Measurements from ENCODE around the gene PSMD13. TPM values are rescaled to one million over a fixed set of nuclear protein-coding genes. Genes with fewer than 3 reads are reported as not detected.
"Not testable (repeated sequence)": the region's sequence is repeated elsewhere in the genome, so short reads cannot be mapped to it uniquely, and the experiment has no call there.

PSMD13 gene
- total RNA-seq (2012; rRNA removed) = 121 and 135 TPM in 2 replicates

GRCh38 chr11:236774-237767 lies at the start of gene PSMD13:
TSS of gene PSMD13 (plus strand) at chr11:236976. CDS start at chr11:237050, 74 bp downstream.
- Histone ChIP-seq H3K9me3 (replicated peaks; ENCODE audit: low read length) (no peaks in the 10 kb centered on the region), H3K4me3 (ENCODE audit: low read length) (peak within 1 kb of the TSS; percentile 89), H3K27me3 (ENCODE audit: control insufficient read depth, insufficient read depth, low read length) (no peaks in the 10 kb centered on the region), H3K9ac (ENCODE audit: low read depth, low read length) (peak within 1 kb of the TSS; percentile 96), H3K4me1 (ENCODE audit: control insufficient read depth, insufficient read depth, low read length) (peaks cover 15% of the 10 kb centered on the region), H3K36me3 (ENCODE audit: insufficient read depth, low read length) (peaks cover 24% of the 10 kb centered on the region), H3K4me2 (ENCODE audit: low read length) (peak within 1 kb of the TSS; percentile 99)

- not testable (repeated sequence) for H3K4me3 ChIP-seq (ENCODE audit: low read length); H3K4me2 ChIP-seq (ENCODE audit: low read length); H3K9me3 ChIP-seq (replicated peaks; ENCODE audit: low read length); H3K4me1 ChIP-seq (ENCODE audit: control insufficient read depth, insufficient read depth, low read length); H3K27me3 ChIP-seq (ENCODE audit: control insufficient read depth, insufficient read depth, low read length); H3K9ac ChIP-seq (ENCODE audit: low read depth, low read length); H3K36me3 ChIP-seq (ENCODE audit: insufficient read depth, low read length)
Measured at GRCh38 chr11:189200-189783, 47.5 kb upstream of the PSMD13 start.

DNA sequence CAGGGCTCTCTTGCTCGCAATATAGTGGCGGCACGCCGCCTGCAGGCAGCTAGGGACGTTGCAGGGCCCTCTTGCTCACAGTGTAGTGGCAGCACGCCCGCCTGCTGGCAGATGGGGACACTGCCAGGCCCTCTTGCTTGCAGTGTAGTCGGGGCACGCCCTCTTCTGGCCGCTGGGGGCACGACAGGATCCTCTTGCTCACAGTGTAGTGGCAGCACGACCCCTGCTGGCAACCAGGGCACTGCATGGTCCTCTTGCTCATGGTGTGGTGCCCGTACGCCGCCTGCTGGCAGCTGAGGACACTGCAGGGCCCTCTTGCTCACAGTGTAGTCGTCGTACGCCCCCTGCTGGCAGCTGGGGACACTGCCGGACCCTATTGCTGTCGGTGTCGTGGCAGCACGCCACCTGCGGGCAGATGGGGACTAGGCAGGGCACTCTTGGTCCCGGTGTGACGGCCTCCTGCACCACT lies 46.9 kb upstream of the PSMD13 start:
- H3K27me3 ChIP-seq (ENCODE audit: control insufficient read depth, insufficient read depth, low read length); H3K9me3 ChIP-seq (replicated peaks; ENCODE audit: low read length); H3K36me3 ChIP-seq (ENCODE audit: insufficient read depth, low read length); H3K4me3 ChIP-seq (ENCODE audit: low read length); H3K4me1 ChIP-seq (ENCODE audit: control insufficient read depth, insufficient read depth, low read length); H3K9ac ChIP-seq (ENCODE audit: low read depth, low read length); H3K4me2 ChIP-seq (ENCODE audit: low read length): not testable (repeated sequence)

GRCh38 chr11:190546-190945 lies 46.2 kb upstream of the PSMD13 start:
- H3K4me2 ChIP-seq (ENCODE audit: low read length); H3K9me3 ChIP-seq (replicated peaks; ENCODE audit: low read length); H3K9ac ChIP-seq (ENCODE audit: low read depth, low read length); H3K4me3 ChIP-seq (ENCODE audit: low read length); H3K4me1 ChIP-seq (ENCODE audit: control insufficient read depth, insufficient read depth, low read length); H3K27me3 ChIP-seq (ENCODE audit: control insufficient read depth, insufficient read depth, low read length); H3K36me3 ChIP-seq (ENCODE audit: insufficient read depth, low read length): not testable (repeated sequence)

DNA sequence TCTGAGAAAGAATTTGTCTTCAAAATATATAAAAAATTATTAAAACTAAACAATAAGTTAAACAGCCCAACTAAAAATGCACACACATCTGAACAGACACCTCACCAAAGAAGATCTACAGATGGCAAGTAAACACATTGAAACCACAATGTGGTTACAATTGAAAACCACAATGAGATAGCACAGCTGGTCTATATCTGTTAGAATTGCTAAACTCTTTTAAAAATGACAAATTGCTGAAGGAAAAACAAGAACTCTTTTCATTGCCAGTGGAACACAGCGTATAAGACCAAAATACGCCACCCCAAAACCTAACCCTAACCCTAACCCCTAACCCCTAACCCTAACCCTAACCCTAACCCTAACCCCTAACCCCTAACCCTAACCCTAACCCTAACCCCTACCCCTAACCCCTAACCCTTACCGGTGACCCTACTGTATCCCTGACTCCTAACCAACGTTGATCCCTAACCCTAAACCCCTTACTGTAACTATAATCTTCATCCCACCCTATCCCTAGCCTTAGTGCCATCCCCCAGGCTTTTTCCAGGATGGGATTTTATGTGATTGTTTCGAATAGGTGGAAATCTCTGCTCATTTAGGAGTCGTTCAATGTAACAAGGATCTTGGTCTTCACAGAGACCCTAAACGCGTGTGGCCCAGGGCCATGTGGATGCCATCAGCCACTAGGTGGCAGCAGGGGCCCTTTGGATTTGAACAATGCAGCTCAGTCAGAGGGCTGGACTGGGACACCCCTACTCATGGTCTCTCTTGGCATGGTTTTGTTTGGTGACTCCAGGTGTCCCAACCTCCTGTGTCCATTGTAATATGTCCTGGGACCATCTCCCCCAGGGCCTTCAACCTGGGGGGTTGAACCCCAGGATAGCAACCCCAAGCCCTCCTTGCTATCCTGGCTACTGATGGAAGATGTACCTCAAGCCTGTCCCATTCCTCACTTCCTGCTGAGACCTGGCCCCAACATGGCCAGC lies 45.0 kb upstream of the PSMD13 start:
- not testable (repeated sequence) for H3K27me3 ChIP-seq (ENCODE audit: control insufficient read depth, insufficient read depth, low read length); H3K36me3 ChIP-seq (ENCODE audit: insufficient read depth, low read length); H3K4me2 ChIP-seq (ENCODE audit: low read length); H3K9ac ChIP-seq (ENCODE audit: low read depth, low read length); H3K9me3 ChIP-seq (replicated peaks; ENCODE audit: low read length); H3K4me3 ChIP-seq (ENCODE audit: low read length); H3K4me1 ChIP-seq (ENCODE audit: control insufficient read depth, insufficient read depth, low read length)

DNA sequence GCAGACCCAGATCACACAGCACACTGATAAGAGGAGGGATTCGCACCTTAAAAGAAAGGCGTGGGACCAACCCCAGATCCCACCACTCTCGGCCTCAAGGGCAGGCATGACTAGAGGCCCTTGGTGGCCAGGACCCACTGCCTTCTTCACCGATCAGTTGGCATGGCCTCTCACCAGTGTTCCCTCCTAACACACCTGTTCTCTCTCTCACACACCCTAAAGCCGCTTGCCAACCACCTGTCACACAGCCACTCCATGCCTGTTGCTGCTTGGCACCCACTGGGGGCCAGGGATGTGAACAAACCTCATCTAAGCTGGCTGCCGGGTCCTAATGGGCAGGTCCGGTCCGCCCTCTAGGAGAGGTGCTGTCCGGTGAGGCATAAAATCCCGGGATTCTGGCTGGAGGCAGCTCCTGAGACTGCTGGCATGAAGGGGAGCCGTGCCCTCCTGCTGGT lies 44.1 kb upstream of the PSMD13 start, which contains the start of gene SCGB1C1:
Gene SCGB1C1, plus strand, starts transcription at position 405 of the 455 bp plus-strand sequence. Its CDS starts 22 bp downstream, at position 427.
- not testable (repeated sequence) for H3K9me3 ChIP-seq (replicated peaks; ENCODE audit: low read length); H3K4me2 ChIP-seq (ENCODE audit: low read length); H3K36me3 ChIP-seq (ENCODE audit: insufficient read depth, low read length); H3K4me3 ChIP-seq (ENCODE audit: low read length); H3K4me1 ChIP-seq (ENCODE audit: control insufficient read depth, insufficient read depth, low read length); H3K27me3 ChIP-seq (ENCODE audit: control insufficient read depth, insufficient read depth, low read length); H3K9ac ChIP-seq (ENCODE audit: low read depth, low read length)

GRCh38 chr11:193481-193880 lies 43.3 kb upstream of the PSMD13 start:
- not testable (repeated sequence) for H3K4me3 ChIP-seq (ENCODE audit: low read length); H3K36me3 ChIP-seq (ENCODE audit: insufficient read depth, low read length); H3K9me3 ChIP-seq (replicated peaks; ENCODE audit: low read length); H3K4me1 ChIP-seq (ENCODE audit: control insufficient read depth, insufficient read depth, low read length); H3K4me2 ChIP-seq (ENCODE audit: low read length); H3K9ac ChIP-seq (ENCODE audit: low read depth, low read length); H3K27me3 ChIP-seq (ENCODE audit: control insufficient read depth, insufficient read depth, low read length)

DNA sequence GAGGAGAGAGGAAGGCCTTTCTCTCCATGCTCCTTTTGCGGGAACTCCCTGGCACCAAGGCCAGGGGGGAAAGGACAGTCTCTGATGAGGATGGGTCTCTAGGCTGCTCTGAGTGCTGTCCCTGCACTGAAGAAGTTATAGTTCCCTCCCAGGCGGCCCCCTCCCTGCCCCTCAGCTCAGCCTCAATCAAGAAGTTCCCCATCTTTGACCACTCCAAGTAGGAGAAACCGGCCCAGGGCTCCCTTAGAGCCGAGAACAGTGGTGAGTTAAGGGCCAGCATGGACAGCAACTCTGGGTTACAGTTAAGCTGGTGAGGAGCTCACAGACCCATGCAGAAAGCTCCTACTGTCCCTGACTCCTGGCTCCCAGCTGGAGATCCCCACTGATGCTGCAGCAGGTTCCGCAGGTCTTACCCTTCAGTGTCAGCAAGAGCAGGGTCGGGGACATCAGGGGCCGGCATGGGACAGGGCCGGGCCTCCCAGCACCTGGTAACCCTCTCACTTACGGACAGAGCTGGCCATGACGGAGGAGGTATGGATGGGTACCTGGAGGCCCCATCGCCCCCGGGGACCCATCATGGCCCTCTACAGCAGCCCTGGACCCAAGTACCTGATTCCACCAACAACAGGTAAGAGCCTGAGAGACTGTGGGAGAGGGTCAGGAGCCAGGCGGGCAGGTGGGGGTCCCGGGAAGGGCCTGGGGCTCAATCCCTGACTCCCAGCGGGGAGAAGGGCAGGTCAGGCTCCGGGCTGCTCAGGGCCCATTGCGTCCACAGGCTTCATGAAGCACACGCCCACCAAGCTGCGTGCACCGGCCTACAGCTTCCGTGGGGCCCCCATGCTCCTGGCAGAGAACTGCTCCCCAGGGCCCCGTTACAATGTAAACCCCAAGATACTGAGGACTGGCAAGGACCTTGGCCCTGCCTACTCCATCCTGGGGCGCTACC lies 39.7 kb upstream of the PSMD13 start:
- H3K9ac ChIP-seq (ENCODE audit: low read depth, low read length) = no peak overlapping the region
- no peaks in the 10 kb centered on the region for H3K9me3 ChIP-seq (replicated peaks; ENCODE audit: low read length)
- H3K4me2 ChIP-seq (ENCODE audit: low read length) = no peak overlapping the region
- no peaks in the 10 kb centered on the region for H3K4me1 ChIP-seq (ENCODE audit: control insufficient read depth, insufficient read depth, low read length)
- H3K36me3 ChIP-seq (ENCODE audit: insufficient read depth, low read length) = peaks cover 4% of the 10 kb centered on the region
- H3K4me3 ChIP-seq (ENCODE audit: low read length) = no peak overlapping the region
- no peaks in the 10 kb centered on the region for H3K27me3 ChIP-seq (ENCODE audit: control insufficient read depth, insufficient read depth, low read length)

- no peaks in the 10 kb centered on the region for H3K4me1 ChIP-seq (ENCODE audit: control insufficient read depth, insufficient read depth, low read length)
- no peak overlapping the region for H3K4me2 ChIP-seq (ENCODE audit: low read length)
- H3K27me3 ChIP-seq (ENCODE audit: control insufficient read depth, insufficient read depth, low read length) = no peaks in the 10 kb centered on the region
- no peak overlapping the region for H3K4me3 ChIP-seq (ENCODE audit: low read length)
- no peak overlapping the region for H3K9ac ChIP-seq (ENCODE audit: low read depth, low read length)
- peaks cover 6% of the 10 kb centered on the region for H3K36me3 ChIP-seq (ENCODE audit: insufficient read depth, low read length)
- no peaks in the 10 kb centered on the region for H3K9me3 ChIP-seq (replicated peaks; ENCODE audit: low read length)
Measured at GRCh38 chr11:197741-198235, 39.0 kb upstream of the PSMD13 start.

DNA sequence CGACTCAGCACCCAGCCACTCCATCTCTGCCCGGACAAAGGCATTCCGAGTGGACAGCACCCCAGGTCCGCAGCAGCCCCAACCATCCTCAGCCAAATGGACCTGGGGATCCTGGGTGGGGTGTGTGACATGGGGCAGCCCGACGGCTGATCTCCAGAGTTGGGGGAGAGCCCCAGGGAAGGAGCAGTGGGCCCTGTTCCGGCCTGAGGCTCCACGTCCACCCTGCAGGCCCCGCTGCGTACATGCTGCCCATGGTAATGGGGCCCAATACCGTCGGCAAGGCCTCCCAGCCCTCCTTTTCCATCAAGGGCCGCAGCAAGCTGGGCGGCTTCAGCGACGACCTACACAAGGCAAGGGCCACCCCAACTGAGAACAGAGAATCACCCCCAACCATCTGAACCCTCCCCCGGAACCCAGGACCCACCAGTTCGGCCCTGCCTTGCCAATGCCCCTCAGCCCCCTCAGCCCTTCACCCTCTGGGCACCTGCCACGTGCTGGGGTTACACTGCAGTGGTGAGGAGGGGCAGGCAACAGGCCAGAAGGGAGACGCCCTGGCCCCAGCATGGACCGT lies 38.5 kb upstream of the PSMD13 start:
- Histone ChIP-seq H3K9ac (ENCODE audit: low read depth, low read length) (no peak overlapping the region), H3K4me2 (ENCODE audit: low read length) (no peak overlapping the region), H3K4me3 (ENCODE audit: low read length) (no peak overlapping the region), H3K4me1 (ENCODE audit: control insufficient read depth, insufficient read depth, low read length) (no peaks in the 10 kb centered on the region), H3K9me3 (replicated peaks; ENCODE audit: low read length) (no peaks in the 10 kb centered on the region), H3K36me3 (ENCODE audit: insufficient read depth, low read length) (peaks cover 11% of the 10 kb centered on the region), H3K27me3 (ENCODE audit: control insufficient read depth, insufficient read depth, low read length) (no peaks in the 10 kb centered on the region)
